ENCODE results near the gene LRRC74B. TPM values are rescaled to one million over a fixed set of nuclear protein-coding genes. Genes with fewer than 3 reads are reported as not detected.

LRRC74B gene
- total RNA-seq, 1 donor from 2014 or later: not detected

DNA sequence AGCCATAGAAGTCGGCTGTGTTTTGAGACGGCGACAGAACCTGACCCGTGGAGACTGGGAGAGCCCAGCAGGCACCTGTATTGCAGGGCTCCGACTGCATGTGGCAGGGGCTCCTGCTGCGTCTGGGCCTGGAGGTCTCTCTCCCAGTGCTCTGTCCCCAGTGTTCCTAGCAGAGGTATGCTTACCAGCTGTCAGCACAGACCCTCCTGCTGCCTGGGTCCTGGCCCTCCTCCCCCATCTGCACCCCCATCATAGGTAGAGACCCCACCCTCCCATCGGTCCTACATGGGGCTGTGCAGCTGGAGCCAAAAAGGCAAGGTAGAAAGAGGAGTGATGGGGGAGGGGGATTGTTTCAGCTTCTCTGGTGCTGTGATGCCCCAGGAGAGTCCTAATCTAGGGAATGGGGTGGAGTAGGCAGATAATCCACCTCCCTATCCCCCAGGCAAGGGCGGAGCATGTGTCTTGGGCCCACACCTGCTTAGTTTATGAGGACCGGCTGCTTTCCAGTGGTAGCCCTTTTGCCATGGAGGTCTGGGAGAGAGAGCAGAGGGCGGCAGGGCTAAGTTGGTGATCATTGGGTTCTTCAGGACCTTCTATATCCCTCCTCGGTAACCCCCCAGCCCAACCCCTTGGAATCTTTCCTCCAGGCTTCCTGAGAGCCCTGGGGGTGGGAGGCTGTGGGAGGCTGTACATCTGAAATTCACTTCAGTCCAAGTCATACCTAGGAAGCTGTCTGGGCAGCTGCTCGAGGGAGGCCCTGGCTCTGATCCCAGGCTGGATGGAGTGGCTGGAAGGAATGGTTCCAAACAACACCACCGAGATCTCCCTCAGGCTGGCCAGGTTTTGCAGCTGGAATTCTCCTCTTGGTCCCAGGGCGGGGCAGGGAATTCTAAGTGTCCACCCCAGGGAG, 18.7 kb upstream of the LRRC74B start:
- peaks cover 6% of the 10 kb centered on the region for H3K4me1 Mint-ChIP-seq (ENCODE audit: low read depth, unreplicated experiment)
- H3K27me3 ChIP-seq (ENCODE audit: insufficient read depth, low read length): peaks cover 8% of the 10 kb centered on the region
- peak overlapping the region; percentile 34 for H3K27ac Mint-ChIP-seq (ENCODE audit: unreplicated experiment)
- peak overlapping the region; percentile 33 for H3K4me2 ChIP-seq (ENCODE audit: low read length)
- peaks cover 7% of the 10 kb centered on the region for H3K4me1 ChIP-seq (ENCODE audit: insufficient read depth, low read length)
- H3K36me3 Mint-ChIP-seq (ENCODE audit: low read depth, unreplicated experiment): no peaks in the 10 kb centered on the region
- DNase-seq (ENCODE audit: low read depth) (peak; percentile 71), FAIRE-seq (no peak)
- H3K4me3 ChIP-seq (ENCODE audit: insufficient read depth, low read depth, low read length): no peak overlapping the region
- H3K4me3 Mint-ChIP-seq (ENCODE audit: unreplicated experiment): no peak overlapping the region
- no peak overlapping the region for H2AFZ ChIP-seq (ENCODE audit: low read depth, low read length)
- H3K27me3 Mint-ChIP-seq (ENCODE audit: low read depth, unreplicated experiment): peaks cover 42% of the 10 kb centered on the region
- TF ChIP-seq EZH2 (IDR thresholded peaks at IDR 0.05; ENCODE audit: insufficient read depth, low read length): no peak
- no peaks in the 10 kb centered on the region for H3K79me2 ChIP-seq (ENCODE audit: insufficient read depth, low read length)
- no peak overlapping the region for H3K27ac ChIP-seq (ENCODE audit: low read depth, low read length)
- H3K9me3 ChIP-seq (ENCODE audit: insufficient read depth, low read depth, low read length): no peaks in the 10 kb centered on the region
- no peaks in the 10 kb centered on the region for H3K36me3 ChIP-seq (ENCODE audit: insufficient read depth, low read length)
- H3K9ac ChIP-seq (ENCODE audit: low read length): no peak overlapping the region
- H3K9me3 Mint-ChIP-seq (ENCODE audit: unreplicated experiment): no peaks in the 10 kb centered on the region
- H4K20me1 ChIP-seq (ENCODE audit: insufficient read depth, low read length): no peaks in the 10 kb centered on the region

DNA sequence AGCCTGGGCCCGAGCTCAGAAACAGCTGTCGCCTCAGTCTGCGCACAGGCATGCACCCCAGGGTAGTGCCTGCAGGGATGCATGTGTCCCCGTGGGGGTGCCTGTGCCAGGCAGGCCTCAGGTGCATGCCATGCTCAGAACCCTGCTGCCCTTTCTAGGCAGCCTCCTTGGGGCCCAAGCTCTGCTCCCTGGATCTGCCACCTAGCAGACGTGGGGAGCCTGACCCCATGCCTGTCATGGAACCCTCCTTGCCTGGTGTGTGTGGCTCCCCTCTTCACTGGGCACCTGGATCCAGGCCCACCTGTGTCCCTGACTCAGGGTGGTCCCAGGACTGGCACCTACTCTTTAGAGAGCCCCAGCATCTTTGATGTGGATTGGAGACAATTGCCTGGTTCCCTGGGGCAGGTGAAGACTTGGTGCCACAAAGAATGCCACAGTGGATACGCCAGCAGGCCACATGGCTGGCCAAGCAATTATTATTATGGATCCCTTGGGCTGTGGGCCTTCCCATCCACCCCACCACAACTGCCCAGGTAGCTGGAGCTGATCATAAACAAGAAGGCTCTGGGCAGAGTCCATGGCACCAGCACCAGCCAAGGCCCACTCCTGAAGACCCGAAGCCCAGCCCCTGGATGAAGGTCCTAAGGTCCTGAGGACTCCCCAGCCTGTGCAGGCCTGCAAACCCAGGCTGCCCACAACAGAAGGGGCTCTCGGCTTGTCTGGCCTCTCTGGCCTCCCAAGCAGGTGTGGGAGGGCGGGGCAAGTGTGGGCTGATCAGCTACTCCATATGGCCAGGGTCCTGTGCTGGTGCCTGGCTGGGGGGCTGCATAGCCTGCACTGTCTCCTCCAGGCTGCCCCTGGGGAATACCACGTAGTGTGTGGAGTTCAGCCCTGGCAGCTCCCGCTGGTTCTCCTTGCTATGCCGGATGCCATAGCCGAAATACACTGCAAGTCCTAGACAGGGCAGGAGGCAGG, 17.2 kb upstream of the LRRC74B start:
- TF ChIP-seq, protein P1, sequence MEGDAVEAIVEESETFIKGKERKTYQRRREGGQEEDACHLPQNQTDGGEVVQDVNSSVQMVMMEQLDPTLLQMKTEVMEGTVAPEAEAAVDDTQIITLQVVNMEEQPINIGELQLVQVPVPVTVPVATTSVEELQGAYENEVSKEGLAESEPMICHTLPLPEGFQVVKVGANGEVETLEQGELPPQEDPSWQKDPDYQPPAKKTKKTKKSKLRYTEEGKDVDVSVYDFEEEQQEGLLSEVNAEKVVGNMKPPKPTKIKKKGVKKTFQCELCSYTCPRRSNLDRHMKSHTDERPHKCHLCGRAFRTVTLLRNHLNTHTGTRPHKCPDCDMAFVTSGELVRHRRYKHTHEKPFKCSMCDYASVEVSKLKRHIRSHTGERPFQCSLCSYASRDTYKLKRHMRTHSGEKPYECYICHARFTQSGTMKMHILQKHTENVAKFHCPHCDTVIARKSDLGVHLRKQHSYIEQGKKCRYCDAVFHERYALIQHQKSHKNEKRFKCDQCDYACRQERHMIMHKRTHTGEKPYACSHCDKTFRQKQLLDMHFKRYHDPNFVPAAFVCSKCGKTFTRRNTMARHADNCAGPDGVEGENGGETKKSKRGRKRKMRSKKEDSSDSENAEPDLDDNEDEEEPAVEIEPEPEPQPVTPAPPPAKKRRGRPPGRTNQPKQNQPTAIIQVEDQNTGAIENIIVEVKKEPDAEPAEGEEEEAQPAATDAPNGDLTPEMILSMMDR (IDR thresholded peaks at IDR 0.05; ENCODE audit: insufficient read depth, low read depth, low read length): no peak
- no peak overlapping the region for H3K4me3 Mint-ChIP-seq (ENCODE audit: unreplicated experiment)
- peaks cover 15% of the 10 kb centered on the region for H3K27me3 ChIP-seq (ENCODE audit: insufficient read depth, low read length)
- H3K4me3 ChIP-seq (ENCODE audit: insufficient read depth, low read depth, low read length): no peak overlapping the region
- FAIRE-seq: no peak
- H3K27ac ChIP-seq (ENCODE audit: low read depth, low read length): no peak overlapping the region
- H3K79me2 ChIP-seq (ENCODE audit: insufficient read depth, low read length): no peaks in the 10 kb centered on the region
- no peaks in the 10 kb centered on the region for H3K36me3 ChIP-seq (ENCODE audit: insufficient read depth, low read length)
- H3K9me3 Mint-ChIP-seq (ENCODE audit: unreplicated experiment): no peaks in the 10 kb centered on the region
- no peaks in the 10 kb centered on the region for H3K9me3 ChIP-seq (ENCODE audit: insufficient read depth, low read depth, low read length)
- no peak overlapping the region for H2AFZ ChIP-seq (ENCODE audit: low read depth, low read length)
- H3K4me2 ChIP-seq (ENCODE audit: low read length): no peak overlapping the region
- peak overlapping the region; percentile 34 for H3K27ac Mint-ChIP-seq (ENCODE audit: unreplicated experiment)
- no peaks in the 10 kb centered on the region for H4K20me1 ChIP-seq (ENCODE audit: insufficient read depth, low read length)
- no peak for DNase-seq (ENCODE audit: low read depth)
- peaks cover 36% of the 10 kb centered on the region for H3K27me3 Mint-ChIP-seq (ENCODE audit: low read depth, unreplicated experiment)
- no peaks in the 10 kb centered on the region for H3K36me3 Mint-ChIP-seq (ENCODE audit: low read depth, unreplicated experiment)
- H3K4me1 ChIP-seq (ENCODE audit: insufficient read depth, low read length): peaks cover 7% of the 10 kb centered on the region
- H3K9ac ChIP-seq (ENCODE audit: low read length): no peak overlapping the region
- peaks cover 6% of the 10 kb centered on the region for H3K4me1 Mint-ChIP-seq (ENCODE audit: low read depth, unreplicated experiment)

DNA sequence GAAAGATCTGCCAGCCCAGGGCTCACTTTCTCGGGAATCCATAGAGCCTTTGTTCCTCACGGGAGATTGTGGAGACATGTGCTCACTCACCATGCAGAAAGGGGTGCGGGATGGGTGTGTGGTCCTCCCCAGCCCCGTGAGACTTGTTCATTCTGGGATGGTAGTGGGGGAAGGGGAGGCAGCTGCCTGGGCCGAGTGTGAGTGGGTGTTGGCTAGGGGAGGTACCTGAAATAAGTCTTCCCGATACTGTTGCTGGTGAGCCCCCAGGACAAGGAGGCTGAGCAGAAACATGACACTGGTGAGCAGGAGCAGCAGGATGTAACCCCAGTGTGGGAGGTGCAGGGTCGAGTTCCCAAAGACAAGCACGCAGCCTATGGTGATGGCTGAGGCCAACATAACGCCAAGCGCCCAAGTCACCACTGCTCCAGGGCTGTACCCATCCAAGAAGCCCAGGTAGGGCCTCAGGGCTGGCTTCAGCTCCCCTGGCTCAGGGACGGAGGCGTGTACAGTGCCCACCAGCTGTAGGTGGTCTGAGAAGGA, 16.2 kb upstream of the LRRC74B start:
- Mint-ChIP-seq H3K9me3 (ENCODE audit: unreplicated experiment) (no peaks in the 10 kb centered on the region), H3K4me1 (ENCODE audit: low read depth, unreplicated experiment) (peaks cover 6% of the 10 kb centered on the region), H3K27me3 (ENCODE audit: low read depth, unreplicated experiment) (peaks cover 39% of the 10 kb centered on the region), H3K36me3 (ENCODE audit: low read depth, unreplicated experiment) (no peaks in the 10 kb centered on the region), H3K27ac (ENCODE audit: unreplicated experiment) (peak overlapping the region; percentile 34), H3K4me3 (ENCODE audit: unreplicated experiment) (no peak overlapping the region)
- Histone ChIP-seq H3K79me2 (ENCODE audit: insufficient read depth, low read length) (no peaks in the 10 kb centered on the region), H3K27me3 (ENCODE audit: insufficient read depth, low read length) (peaks cover 15% of the 10 kb centered on the region), H2AFZ (ENCODE audit: low read depth, low read length) (no peak overlapping the region), H3K27ac (ENCODE audit: low read depth, low read length) (no peak overlapping the region), H3K36me3 (ENCODE audit: insufficient read depth, low read length) (no peaks in the 10 kb centered on the region), H3K9ac (ENCODE audit: low read length) (no peak overlapping the region), H3K9me3 (ENCODE audit: insufficient read depth, low read depth, low read length) (no peaks in the 10 kb centered on the region), H3K4me2 (ENCODE audit: low read length) (no peak overlapping the region), H4K20me1 (ENCODE audit: insufficient read depth, low read length) (no peaks in the 10 kb centered on the region), H3K4me1 (ENCODE audit: insufficient read depth, low read length) (peaks cover 7% of the 10 kb centered on the region), H3K4me3 (ENCODE audit: insufficient read depth, low read depth, low read length) (no peak overlapping the region)
- TF ChIP-seq EZH2 (IDR thresholded peaks at IDR 0.05; ENCODE audit: insufficient read depth, low read length): no peak
- TF ChIP-seq, protein P1 (IDR thresholded peaks at IDR 0.05; ENCODE audit: insufficient read depth, low read depth, low read length): no peak
- no peak for FAIRE-seq
- DNase-seq (ENCODE audit: low read depth): no peak
